ENCODE data around the gene PAPSS2.

PAPSS2 gene

DNA sequence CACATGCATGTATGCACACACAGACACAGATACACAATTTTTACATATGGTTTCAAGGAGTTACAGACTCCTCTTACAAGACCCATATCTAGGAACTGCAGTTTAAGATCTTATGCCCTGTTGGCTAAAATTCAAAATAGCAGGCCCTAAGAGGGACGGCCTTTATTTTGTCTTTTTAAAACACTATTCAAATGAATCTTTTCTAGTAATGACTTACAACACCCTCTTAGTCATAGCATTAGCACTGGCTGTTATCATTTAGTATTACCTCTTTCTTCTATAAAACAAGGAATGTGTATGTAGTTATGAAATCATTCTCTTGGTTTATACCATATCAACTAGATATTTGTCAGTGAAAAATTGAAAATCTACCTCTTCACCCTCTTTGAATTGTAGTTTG, 15.3 kb downstream of the PAPSS2 start:
- H3K9ac ChIP-seq (ENCODE audit: low read length): no peak overlapping the region
- no peaks in the 10 kb centered on the region for H3K9me3 ChIP-seq (ENCODE audit: control insufficient read depth, low read length)
- no peak overlapping the region for H3K4me3 ChIP-seq (ENCODE audit: low read length)
- H3K27me3 ChIP-seq (replicated peaks; ENCODE audit: control insufficient read depth, insufficient read depth, low read length): no peaks in the 10 kb centered on the region
- DNase-seq (ENCODE audit: low read depth): no peak
- no peaks in the 10 kb centered on the region for H3K36me3 ChIP-seq (ENCODE audit: control insufficient read depth, insufficient read depth, low read length, severe bottlenecking)
- peaks cover 36% of the 10 kb centered on the region for H3K4me1 ChIP-seq (ENCODE audit: control insufficient read depth, insufficient read depth, low read length)

DNA sequence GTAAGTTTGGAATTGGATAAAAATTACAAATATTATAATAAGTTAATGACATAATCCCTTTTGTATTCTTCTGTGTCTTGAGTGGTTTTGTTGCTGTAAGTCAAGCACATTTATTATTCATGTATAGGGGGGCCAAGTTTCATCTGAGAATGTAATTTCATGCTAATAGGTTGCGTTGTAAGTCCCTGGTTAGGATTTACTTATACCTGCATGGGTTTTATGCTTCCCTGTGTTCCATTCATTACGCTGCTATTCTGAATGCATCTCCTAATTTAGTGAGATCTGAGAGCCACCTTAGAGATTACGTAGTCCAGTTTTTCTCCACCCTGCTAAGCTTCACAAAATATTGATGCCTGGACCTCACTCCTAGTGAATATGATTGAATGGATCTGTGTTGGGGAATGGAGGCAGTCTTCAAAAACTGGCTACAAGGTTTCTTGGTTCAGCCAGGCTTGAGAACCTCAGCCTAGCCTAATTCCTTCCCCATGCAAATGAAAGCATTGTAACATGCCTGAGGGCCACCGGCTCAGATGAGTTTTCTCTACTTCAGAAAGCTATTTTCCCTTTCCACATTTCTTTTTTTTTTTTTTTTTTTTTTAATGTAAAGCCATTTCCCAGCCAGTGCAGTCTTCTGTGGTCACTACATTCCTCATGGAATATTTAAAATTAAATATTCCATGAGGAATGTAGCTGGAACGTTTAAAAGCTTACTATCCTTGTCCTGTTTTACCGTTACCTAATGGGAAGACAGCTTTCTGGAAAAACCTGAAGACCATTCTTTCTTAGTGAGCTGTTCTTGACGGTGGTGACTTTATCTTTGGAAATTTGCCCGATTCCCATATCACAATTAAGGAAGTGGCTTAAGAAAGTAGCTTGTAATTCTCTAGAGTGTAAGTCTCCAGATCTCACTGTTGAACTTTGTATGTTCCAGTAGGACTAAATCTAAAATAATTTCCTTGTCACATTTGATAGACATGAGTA, 16.0 kb downstream of the PAPSS2 start:
- no peaks in the 10 kb centered on the region for H3K9me3 ChIP-seq (ENCODE audit: control insufficient read depth, low read length)
- H3K36me3 ChIP-seq (ENCODE audit: control insufficient read depth, insufficient read depth, low read length, severe bottlenecking): no peaks in the 10 kb centered on the region
- peak; percentile 58 for DNase-seq (ENCODE audit: low read depth)

DNA sequence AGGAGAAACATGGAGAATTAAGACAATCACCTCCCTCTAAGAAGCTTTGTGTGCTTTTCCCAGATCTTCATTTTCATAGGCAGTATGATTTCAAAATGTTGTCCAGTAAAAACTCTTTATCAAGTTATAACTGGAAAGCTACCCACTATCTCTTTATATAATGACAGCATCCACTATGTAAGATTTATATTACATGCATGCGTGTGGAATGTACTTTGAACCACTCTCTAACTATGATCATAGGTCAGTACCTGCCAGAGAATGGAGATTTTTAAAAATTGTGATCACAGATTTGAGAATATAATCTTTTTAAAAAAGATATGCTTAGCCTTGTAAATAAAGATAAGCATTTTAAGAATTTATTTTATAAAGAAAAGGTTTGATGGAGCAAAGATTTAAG, 17.9 kb downstream of the PAPSS2 start:
- Histone ChIP-seq H3K27me3 (replicated peaks; ENCODE audit: control insufficient read depth, insufficient read depth, low read length) (no peaks in the 10 kb centered on the region), H3K36me3 (ENCODE audit: control insufficient read depth, insufficient read depth, low read length, severe bottlenecking) (no peaks in the 10 kb centered on the region), H3K9me3 (ENCODE audit: control insufficient read depth, low read length) (no peaks in the 10 kb centered on the region), H3K9ac (ENCODE audit: low read length) (no peak overlapping the region), H3K4me3 (ENCODE audit: low read length) (no peak overlapping the region), H3K4me1 (ENCODE audit: control insufficient read depth, insufficient read depth, low read length) (peaks cover 20% of the 10 kb centered on the region)
- no peak for DNase-seq (ENCODE audit: low read depth)

More for the DNA sequence above, 16.0 kb downstream of the PAPSS2 start:
- Histone ChIP-seq H3K9ac (ENCODE audit: low read length) (no peak overlapping the region), H3K27me3 (replicated peaks; ENCODE audit: control insufficient read depth, insufficient read depth, low read length) (no peaks in the 10 kb centered on the region), H3K4me3 (ENCODE audit: low read length) (no peak overlapping the region), H3K4me1 (ENCODE audit: control insufficient read depth, insufficient read depth, low read length) (peaks cover 29% of the 10 kb centered on the region)

DNA sequence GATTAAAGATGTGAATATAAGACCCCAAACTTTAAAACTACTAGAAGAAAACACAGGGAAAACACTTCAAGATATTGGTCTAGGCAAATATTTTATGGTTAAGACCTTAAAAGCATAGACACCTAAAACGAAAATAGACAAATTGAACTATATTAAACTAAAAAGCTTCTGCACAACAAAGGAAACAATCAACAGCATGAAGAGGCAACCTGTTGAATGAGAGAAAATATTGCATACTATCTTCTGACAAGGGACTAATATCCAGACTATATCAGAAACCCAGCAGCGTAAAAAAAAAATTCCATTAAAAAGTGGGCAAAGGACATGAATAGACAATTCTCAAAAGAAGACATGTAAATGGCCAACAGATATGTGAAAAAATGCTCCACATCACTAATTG, 18.6 kb downstream of the PAPSS2 start:
- Histone ChIP-seq H3K27me3 (replicated peaks; ENCODE audit: control insufficient read depth, insufficient read depth, low read length) (no peaks in the 10 kb centered on the region), H3K9ac (ENCODE audit: low read length) (no peak overlapping the region), H3K9me3 (ENCODE audit: control insufficient read depth, low read length) (no peaks in the 10 kb centered on the region), H3K4me3 (ENCODE audit: low read length) (no peak overlapping the region), H3K36me3 (ENCODE audit: control insufficient read depth, insufficient read depth, low read length, severe bottlenecking) (no peaks in the 10 kb centered on the region), H3K4me1 (ENCODE audit: control insufficient read depth, insufficient read depth, low read length) (peaks cover 20% of the 10 kb centered on the region)
- no peak for DNase-seq (ENCODE audit: low read depth)

DNA sequence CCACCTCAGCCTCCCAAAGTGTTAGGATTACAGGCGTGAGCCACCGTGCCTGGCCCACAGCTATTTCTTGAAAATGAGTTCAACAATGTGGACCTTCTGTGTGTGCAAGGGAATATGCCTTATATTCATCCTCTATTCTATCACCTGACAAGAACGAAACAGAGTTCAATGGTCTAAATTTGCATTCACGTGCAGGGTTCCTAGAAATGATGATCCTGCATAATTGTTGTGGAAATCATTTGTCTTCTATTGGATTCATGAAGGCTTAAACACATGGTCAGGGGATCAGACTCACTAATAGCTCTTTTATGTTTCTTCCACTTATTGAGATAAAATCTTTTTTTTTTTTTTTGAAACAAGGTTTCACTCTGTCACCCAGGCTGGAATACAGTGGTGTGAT, 23.7 kb downstream of the PAPSS2 start:
- no peak for DNase-seq (ENCODE audit: low read depth)
- no peaks in the 10 kb centered on the region for H3K9me3 ChIP-seq (ENCODE audit: control insufficient read depth, low read length)
- no peak overlapping the region for H3K9ac ChIP-seq (ENCODE audit: low read length)
- H3K36me3 ChIP-seq (ENCODE audit: control insufficient read depth, insufficient read depth, low read length, severe bottlenecking): peaks cover 4% of the 10 kb centered on the region
- H3K4me1 ChIP-seq (ENCODE audit: control insufficient read depth, insufficient read depth, low read length): peaks cover 20% of the 10 kb centered on the region
- H3K27me3 ChIP-seq (replicated peaks; ENCODE audit: control insufficient read depth, insufficient read depth, low read length): no peaks in the 10 kb centered on the region
- H3K4me3 ChIP-seq (ENCODE audit: low read length): no peak overlapping the region

DNA sequence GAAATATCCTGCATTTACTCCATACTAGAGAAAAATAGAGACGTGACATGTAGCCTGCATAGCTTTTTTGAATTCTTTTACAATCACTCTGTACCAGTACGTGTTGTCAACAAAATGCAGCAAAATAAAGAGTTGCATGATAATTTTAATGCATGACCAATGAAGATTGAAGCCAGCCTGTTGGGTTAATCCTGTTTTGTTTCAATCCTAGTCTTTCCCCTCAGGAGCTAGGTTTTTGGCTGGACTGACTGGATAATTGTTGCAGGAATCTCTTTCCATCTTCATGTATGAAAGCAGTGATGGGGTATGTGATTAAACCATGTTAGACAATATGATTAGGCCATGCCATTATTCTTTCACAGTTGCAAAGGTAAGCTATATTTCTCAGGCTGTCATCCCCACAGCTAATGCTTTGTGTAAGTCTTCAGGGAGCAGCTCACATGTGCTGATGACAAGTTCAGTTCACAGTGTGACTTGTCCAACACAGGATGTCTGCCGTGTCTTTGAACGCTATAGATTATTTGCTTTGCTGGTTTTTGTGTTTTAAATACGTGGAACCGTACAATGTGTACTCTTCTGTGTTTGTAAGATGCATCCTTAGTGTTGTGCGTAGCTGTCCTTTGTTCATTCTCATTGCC, 24.4 kb downstream of the PAPSS2 start:
- H3K36me3 ChIP-seq (ENCODE audit: control insufficient read depth, insufficient read depth, low read length, severe bottlenecking): peaks cover 4% of the 10 kb centered on the region
- peaks cover 20% of the 10 kb centered on the region for H3K4me1 ChIP-seq (ENCODE audit: control insufficient read depth, insufficient read depth, low read length)
- no peak overlapping the region for H3K4me3 ChIP-seq (ENCODE audit: low read length)
- no peak overlapping the region for H3K9ac ChIP-seq (ENCODE audit: low read length)
- no peaks in the 10 kb centered on the region for H3K27me3 ChIP-seq (replicated peaks; ENCODE audit: control insufficient read depth, insufficient read depth, low read length)
- H3K9me3 ChIP-seq (ENCODE audit: control insufficient read depth, low read length): no peaks in the 10 kb centered on the region
- DNase-seq (ENCODE audit: low read depth): no peak

DNA sequence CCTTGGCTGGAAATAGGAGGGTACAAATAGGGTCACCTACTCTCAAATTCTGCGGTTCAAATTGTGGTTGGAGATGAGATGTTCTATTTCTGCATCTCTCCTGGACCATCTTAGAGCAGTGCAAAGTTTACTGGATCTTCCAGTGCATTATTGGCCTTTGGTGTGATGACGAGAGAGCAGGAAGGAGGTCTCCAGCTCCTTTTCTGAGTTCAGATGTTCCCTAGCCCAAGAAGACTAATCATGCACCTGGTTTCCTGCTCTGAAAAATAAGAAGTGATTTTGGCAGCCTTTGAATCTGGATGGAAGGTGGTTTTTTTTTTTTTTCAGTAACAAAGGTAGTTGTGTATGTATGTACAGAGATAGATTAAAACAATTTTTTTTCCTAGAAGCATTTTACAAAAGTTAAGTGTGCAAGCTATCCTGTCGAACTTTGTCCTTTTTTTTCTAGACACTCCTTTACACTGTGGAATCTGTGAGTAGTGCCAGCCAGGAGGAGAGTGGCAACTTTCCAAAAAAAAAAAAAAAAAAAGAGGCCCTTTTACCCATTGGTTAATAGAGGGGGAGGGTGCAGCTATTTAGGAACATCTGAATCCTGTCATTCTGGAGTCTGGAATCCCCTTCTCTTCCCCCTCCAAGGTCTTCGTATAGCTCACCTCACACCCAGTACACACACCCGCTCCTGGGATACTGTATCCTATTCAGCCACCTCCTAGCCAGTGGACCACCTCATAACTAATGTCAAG, 26.3 kb downstream of the PAPSS2 start:
- DNase-seq (ENCODE audit: low read depth): no peak
- H3K4me1 ChIP-seq (ENCODE audit: control insufficient read depth, insufficient read depth, low read length): peaks cover 20% of the 10 kb centered on the region
- no peak overlapping the region for H3K9ac ChIP-seq (ENCODE audit: low read length)
- H3K9me3 ChIP-seq (ENCODE audit: control insufficient read depth, low read length): no peaks in the 10 kb centered on the region
- H3K27me3 ChIP-seq (replicated peaks; ENCODE audit: control insufficient read depth, insufficient read depth, low read length): no peaks in the 10 kb centered on the region
- no peak overlapping the region for H3K4me3 ChIP-seq (ENCODE audit: low read length)
- peaks cover 4% of the 10 kb centered on the region for H3K36me3 ChIP-seq (ENCODE audit: control insufficient read depth, insufficient read depth, low read length, severe bottlenecking)

DNA sequence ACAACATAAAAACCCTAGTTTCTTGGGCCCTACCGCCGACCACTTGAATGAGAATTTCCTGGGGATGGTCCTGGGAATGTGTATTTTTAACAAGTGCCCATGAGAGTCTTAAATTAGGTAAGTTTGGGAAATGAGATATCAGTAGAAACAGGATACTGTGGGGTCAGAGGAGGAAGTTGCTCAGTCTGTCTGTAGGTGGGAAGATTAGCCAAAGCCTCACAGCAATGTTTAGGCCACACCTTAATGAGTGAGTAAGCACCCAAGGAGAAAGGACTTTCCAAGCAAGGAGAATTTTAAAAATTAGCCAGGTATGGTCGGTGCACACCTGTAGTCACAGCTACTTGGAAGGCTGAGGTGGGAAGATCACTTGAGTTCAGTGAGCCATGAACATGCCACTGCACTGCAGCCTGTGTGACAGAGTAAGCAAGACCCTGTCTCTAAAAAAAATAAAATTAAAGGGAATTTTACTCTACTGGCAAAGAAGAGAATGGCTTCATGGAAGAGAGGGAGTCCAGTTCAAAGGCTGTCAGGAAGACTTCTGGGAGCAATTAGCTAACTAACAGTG, 31.9 kb downstream of the PAPSS2 start:
- Histone ChIP-seq H3K9me3 (ENCODE audit: control insufficient read depth, low read length) (no peaks in the 10 kb centered on the region), H3K4me3 (ENCODE audit: low read length) (no peak overlapping the region), H3K36me3 (ENCODE audit: control insufficient read depth, insufficient read depth, low read length, severe bottlenecking) (no peaks in the 10 kb centered on the region), H3K9ac (ENCODE audit: low read length) (no peak overlapping the region), H3K27me3 (replicated peaks; ENCODE audit: control insufficient read depth, insufficient read depth, low read length) (no peaks in the 10 kb centered on the region), H3K4me1 (ENCODE audit: control insufficient read depth, insufficient read depth, low read length) (peaks cover 1% of the 10 kb centered on the region)
- DNase-seq (ENCODE audit: low read depth): no peak

DNA sequence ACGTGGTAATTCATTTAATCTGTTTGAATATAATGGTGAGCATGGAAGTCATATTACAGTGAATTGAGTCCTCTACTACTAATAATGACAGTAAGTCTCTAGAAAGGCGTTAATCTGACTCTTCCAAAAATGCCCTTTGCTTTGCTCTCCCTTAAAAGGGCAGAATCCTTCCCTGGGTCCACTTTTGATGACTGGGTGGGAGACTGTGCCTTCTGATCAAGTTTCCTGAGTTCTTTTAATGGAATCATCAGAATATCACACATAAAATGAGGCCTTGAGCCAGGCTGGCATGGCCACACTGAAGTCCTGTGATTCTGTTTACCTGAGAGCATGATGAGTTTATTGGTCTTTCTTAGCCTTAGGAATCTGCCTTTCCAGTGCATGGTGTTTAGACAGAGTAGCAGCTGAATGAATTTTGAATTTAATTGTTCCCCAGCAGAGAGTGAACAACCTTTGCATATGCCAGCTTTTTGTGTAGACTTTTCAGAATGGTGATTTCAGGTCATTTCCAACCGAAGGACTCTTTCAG, 33.3 kb downstream of the PAPSS2 start:
- Histone ChIP-seq H3K36me3 (ENCODE audit: control insufficient read depth, insufficient read depth, low read length, severe bottlenecking) (no peaks in the 10 kb centered on the region), H3K9me3 (ENCODE audit: control insufficient read depth, low read length) (no peaks in the 10 kb centered on the region), H3K27me3 (replicated peaks; ENCODE audit: control insufficient read depth, insufficient read depth, low read length) (no peaks in the 10 kb centered on the region), H3K9ac (ENCODE audit: low read length) (no peak overlapping the region), H3K4me1 (ENCODE audit: control insufficient read depth, insufficient read depth, low read length) (no peaks in the 10 kb centered on the region), H3K4me3 (ENCODE audit: low read length) (no peak overlapping the region)
- DNase-seq (ENCODE audit: low read depth): no peak

DNA sequence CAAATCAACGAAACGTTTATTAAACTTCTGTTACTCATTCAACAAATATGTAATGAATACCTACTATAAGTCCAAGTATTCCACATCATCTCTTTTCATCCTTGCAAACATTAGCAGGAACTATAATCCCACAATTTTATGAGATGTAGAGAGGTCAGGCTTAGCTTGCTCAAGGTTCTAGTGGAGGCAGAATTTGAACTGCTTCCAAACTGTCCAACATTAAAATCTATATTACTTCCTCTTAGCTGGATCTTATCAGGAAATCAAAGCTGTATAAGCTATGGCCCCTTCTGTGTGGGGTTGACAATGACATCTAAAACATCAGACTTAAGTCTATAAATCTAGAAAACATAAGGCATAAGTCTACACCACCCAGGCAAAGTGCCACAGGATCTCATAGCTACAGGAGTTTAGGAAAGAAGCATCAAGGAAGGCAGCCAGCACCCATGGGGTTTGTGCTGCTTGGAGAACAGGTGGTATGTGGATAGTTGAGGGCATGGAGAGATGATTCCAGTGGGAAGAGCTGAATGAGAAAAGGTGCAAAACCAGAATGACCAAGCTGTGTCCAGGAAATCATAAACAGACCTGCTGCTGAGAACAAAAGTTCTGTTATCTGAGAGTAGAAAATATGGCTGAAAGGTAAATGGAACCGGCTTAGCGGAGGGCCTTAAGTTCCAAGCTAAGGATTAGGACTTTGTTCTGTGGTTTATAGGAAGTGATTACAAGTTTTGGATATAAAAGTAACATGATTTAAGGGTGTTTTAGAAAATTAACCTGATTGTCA, 34.5 kb downstream of the PAPSS2 start:
- H3K27me3 ChIP-seq (replicated peaks; ENCODE audit: control insufficient read depth, insufficient read depth, low read length): no peaks in the 10 kb centered on the region
- DNase-seq (ENCODE audit: low read depth): no peak
- no peaks in the 10 kb centered on the region for H3K4me1 ChIP-seq (ENCODE audit: control insufficient read depth, insufficient read depth, low read length)
- peaks cover 3% of the 10 kb centered on the region for H3K36me3 ChIP-seq (ENCODE audit: control insufficient read depth, insufficient read depth, low read length, severe bottlenecking)
- H3K4me3 ChIP-seq (ENCODE audit: low read length): no peak overlapping the region
- H3K9ac ChIP-seq (ENCODE audit: low read length): no peak overlapping the region
- H3K9me3 ChIP-seq (ENCODE audit: control insufficient read depth, low read length): no peaks in the 10 kb centered on the region

Data from adipocyte (in vitro differentiated cells).